ENCODE measurements around the gene DDX52.

GRCh38 chr17:37673386-37673785 lies 30.1 kb upstream of the DDX52 start:
- TF ChIP-seq CTCF (IDR thresholded peaks at IDR 0.05 in 4 of 5, conservative IDR thresholded peaks at IDR 0.05 in 1 of 5): no peak
- TF ChIP-seq POLR2A (IDR thresholded peaks at IDR 0.05): no peak

Measured in gastrocnemius medialis (tissue), 4 donors.